ENCODE measurements around the gene HEXIM2. TPM values are rescaled to one million over a fixed set of nuclear protein-coding genes. Genes with fewer than 3 reads are reported as not detected.
A peak's percentile ranks its signal among the peaks of the same experiment; 100 is the strongest.

Gene HEXIM2
- total RNA-seq, 1 experiment from 2014 or later, result 12.5 TPM

GRCh38 chr17:45146890-45147580 lies 14.6 kb upstream of the HEXIM2 start:
- Histone ChIP-seq H3K79me2 (ENCODE audit: insufficient read depth, low read length) (no peaks in the 10 kb centered on the region; the same call in 1 of the 2 replicates), H2BK12ac (ENCODE audit: insufficient read length, low read depth, low read length) (no peak overlapping the region), H2AK5ac (ENCODE audit: insufficient read length, low read length) (no peak overlapping the region), H3K4me2 (ENCODE audit: insufficient read depth, insufficient read length, low read length) (peak overlapping the region; percentile 46), H2BK5ac (ENCODE audit: insufficient read length, low read length) (no peak overlapping the region), H3T11ph (ENCODE audit: low read length) (peak overlapping the region; percentile 61), H3K79me1 (ENCODE audit: insufficient read depth, low read depth, low read length, poor library complexity, severe bottlenecking) (peaks cover 4% of the 10 kb centered on the region), H3K14ac (ENCODE audit: insufficient read depth, low read length) (peak overlapping the region; percentile 99), H2AFZ (ENCODE audit: low read length) (peak overlapping the region; percentile 92), H3K9me3 (ENCODE audit: control insufficient read depth, low read depth, low read length) (no peaks in the 10 kb centered on the region), H3K56ac (ENCODE audit: insufficient read length, low read depth, low read length) (peak overlapping the region; percentile 5), H4K91ac (ENCODE audit: insufficient read length, low read depth, low read length) (no peak overlapping the region), H2BK15ac (ENCODE audit: low read depth, low read length) (peak overlapping the region; percentile 82; the same call in 1 of the 2 replicates), H4K20me1 (ENCODE audit: control insufficient read depth, insufficient read depth, insufficient read length) (no peaks in the 10 kb centered on the region), H3K23ac (ENCODE audit: insufficient read length, low read depth, low read length) (no peak overlapping the region), H4K8ac (replicated peaks; ENCODE audit: insufficient read length, low read depth, low read length) (no peak overlapping the region), H3K4ac (ENCODE audit: low read depth, low read length) (no peak overlapping the region), H3K27me3 (ENCODE audit: insufficient read depth, low read length) (no peaks in the 10 kb centered on the region), H4K5ac (ENCODE audit: insufficient read length, low read depth, low read length) (peak overlapping the region; percentile 94), H3K9ac (ENCODE audit: extremely low read depth, insufficient read length, low read length) (peak overlapping the region; percentile 93), H3K4me1 (ENCODE audit: insufficient read depth, low read length) (peaks cover 2% of the 10 kb centered on the region; the same call in 1 of the 2 replicates), H3K23me2 (ENCODE audit: insufficient read length, low read depth, low read length, poor library complexity, severe bottlenecking) (peaks cover 22% of the 10 kb centered on the region), H3K18ac (ENCODE audit: insufficient read length, low read depth, low read length) (peak overlapping the region; percentile 98), H3K27ac (ENCODE audit: insufficient read length, low read depth, low read length) (peak overlapping the region; percentile 92), H2BK20ac (ENCODE audit: low read depth, low read length, poor library complexity, severe bottlenecking) (no peak overlapping the region), H2BK120ac (ENCODE audit: low read depth, low read length, poor library complexity, severe bottlenecking) (peak overlapping the region; percentile 74)
- peaks cover 2% of the 10 kb centered on the region for H3K27me3 Mint-ChIP-seq (ENCODE audit: low read depth)
- H3K36me3 Mint-ChIP-seq (ENCODE audit: insufficient read depth in 1 of 3, low read depth in 3 of 3), result peaks cover 0 to 5% (median 3%) of the 10 kb centered on the region in 3 experiments; a peak in 2 of 7 replicates
- DNase-seq, result peak; percentile 24
- peak overlapping the region; percentile 99 to 100 (median 100) for H3K27ac Mint-ChIP-seq
- H3K4me1 Mint-ChIP-seq, result peaks cover 41 to 49% of the 10 kb centered on the region in 2 experiments
- H3K9me3 Mint-ChIP-seq, result no peaks in the 10 kb centered on the region; a peak in 1 of 5 replicates
- no CpG with 5 or more reads among the region's 29 CpGs for WGBS (ENCODE audit: extremely low coverage, insufficient read length, low lambda C conversion rate)
- H3K4me3 Mint-ChIP-seq, result peak overlapping the region; percentile 98 to 99
- TF ChIP-seq CTCF (conservative IDR thresholded peaks at IDR 0.05), result no peak
